Activated naive CD4-positive, alpha-beta T cell treated with anti-CD3 and anti-CD28 coated beads, Interleukin-2, amount 50 U/mL, for 24 hours (primary cell): ENCODE measurements around the gene FOXD4L1.
A peak's percentile ranks its signal among the peaks of the same experiment; 100 is the strongest.
"Not testable (repeated sequence)": the region's sequence is repeated elsewhere in the genome, so short reads cannot be mapped to it uniquely, and the experiment has no call there.

Experiments
- H3K27ac Mint-ChIP-seq: one replicate; pipeline ENCODE4 v1.8.0; 2021; ENCODE audit warnings: mild to moderate bottlenecking, mixed read lengths
- H3K27me3 Mint-ChIP-seq: one replicate; pipeline ENCODE4 v1.8.0; 2021; ENCODE audit warnings: mixed read lengths
- H3K36me3 Mint-ChIP-seq: one replicate; pipeline ENCODE4 v1.8.0; 2021; ENCODE audit warnings: mixed read lengths
- H3K4me1 Mint-ChIP-seq: one replicate; pipeline ENCODE4 v1.8.0; 2021; ENCODE audit warnings: mixed read lengths
- H3K4me3 Mint-ChIP-seq: one replicate; pipeline ENCODE4 v1.8.0; 2021; ENCODE audit warnings: mild to moderate bottlenecking, mixed read lengths
- H3K9me3 Mint-ChIP-seq: one replicate; pipeline ENCODE4 v1.8.0; 2021; ENCODE audit warnings: mixed read lengths

The FOXD4L1 gene

DNA sequence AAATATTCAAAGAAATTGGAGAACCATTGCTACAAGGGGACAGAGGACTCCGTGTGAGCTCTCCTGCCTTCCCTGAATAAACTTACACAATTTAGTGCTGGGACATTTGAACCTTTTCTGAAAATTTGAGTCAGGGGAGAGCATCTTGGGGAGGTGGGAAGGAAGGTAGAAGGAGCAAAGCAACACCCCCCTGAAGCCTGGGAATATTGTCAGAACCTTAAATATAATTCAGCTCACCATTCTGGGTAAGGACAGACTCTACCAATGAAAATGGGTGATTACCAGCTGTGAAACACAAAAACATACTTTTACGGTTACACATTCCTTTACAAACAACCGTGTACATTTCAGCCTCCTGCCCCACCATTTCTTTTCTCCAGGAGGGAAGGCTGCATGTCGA, at the start of gene FOXD4L1:
Gene FOXD4L1 (plus strand): TSS at position 301 of the 400 bp plus-strand sequence. CDS start 592 bp downstream, outside the sequence.
- not testable (repeated sequence) for H3K9me3 Mint-ChIP-seq, H3K4me3 Mint-ChIP-seq, H3K4me1 Mint-ChIP-seq, H3K27ac Mint-ChIP-seq, H3K36me3 Mint-ChIP-seq
- H3K27me3 Mint-ChIP-seq, result peaks cover 11% of the 10 kb centered on the region

DNA sequence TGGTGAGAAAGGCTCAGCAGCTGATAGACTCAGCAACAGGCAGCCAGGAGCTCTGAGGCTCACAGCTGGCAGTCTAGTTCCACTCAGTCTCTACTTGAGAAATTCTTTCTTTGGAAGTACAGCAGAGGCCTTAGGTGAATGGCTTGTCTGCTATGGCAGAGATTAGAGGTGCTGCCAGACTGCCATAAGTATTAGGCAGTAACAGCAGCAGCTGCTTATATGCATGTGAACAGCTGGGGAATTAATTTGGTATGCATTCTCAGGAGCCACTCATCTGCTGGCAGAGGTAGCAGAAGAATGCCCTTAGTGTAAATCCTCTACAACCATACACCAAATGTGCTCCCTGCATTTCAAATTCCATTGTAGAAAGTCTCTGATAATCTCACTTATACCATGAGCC, 32.7 kb upstream of the FOXD4L1 start:
- H3K36me3 Mint-ChIP-seq, H3K9me3 Mint-ChIP-seq, H3K4me3 Mint-ChIP-seq, H3K27ac Mint-ChIP-seq, H3K4me1 Mint-ChIP-seq, H3K27me3 Mint-ChIP-seq: not testable (repeated sequence)

DNA sequence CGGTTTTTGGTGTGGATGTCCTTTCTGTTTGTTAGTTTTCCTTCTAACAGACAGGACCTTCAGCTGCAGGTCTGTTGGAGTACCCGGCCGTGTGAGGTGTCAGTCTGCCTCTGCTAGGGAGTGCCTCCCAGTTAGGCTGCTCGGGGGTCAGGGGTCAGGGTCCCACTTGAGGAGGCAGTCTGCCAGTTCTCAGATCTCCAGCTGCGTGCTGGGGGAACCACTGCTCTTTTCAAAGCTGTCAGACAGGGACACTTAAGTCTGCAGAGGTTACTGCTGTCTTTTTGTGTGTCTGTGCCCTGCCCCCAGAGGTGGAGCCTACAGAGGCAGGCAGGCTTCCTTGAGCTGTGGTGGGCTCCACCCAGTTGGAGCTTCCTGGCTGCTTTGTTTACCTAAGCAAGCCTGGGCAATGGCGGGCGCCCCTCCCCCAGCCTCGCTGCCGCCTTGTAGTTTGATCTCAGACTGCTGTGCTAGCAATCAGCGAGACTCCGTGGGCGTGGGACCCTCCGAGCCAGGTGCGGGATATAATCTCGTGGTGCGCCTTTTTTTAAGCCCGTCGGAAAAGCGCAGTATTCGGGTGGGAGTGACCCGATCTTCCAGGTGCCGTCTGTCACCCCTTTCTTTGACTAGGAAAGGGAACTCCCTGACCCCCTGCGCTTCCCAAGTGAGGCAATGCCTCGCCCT, 21.6 kb upstream of the FOXD4L1 start:
- H3K36me3 Mint-ChIP-seq, H3K27ac Mint-ChIP-seq, H3K4me1 Mint-ChIP-seq, H3K9me3 Mint-ChIP-seq, H3K27me3 Mint-ChIP-seq: not testable (repeated sequence)
- H3K4me3 Mint-ChIP-seq, result peak overlapping the region; percentile 11

DNA sequence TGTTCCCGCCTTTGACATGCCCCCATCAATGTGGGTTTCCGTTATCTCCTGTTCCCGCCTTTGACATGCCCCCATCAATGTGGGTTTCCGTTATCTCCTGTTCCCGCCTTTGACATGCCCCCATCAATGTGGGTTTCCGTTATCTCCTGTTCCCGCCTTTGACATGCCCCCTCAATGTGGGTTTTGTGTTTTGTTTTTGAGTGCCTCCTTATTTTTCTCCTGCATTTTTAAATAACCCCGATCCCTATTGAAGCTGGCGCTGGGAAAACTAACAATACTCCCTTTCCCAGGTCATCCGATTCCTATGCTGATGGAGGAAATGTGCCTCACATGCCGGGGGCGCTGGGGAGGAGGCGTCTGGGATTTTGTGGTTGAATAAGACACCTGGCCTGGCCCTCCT, 1.9 kb upstream of the FOXD4L1 start:
- H3K27ac Mint-ChIP-seq, H3K36me3 Mint-ChIP-seq, H3K9me3 Mint-ChIP-seq, H3K4me1 Mint-ChIP-seq, H3K27me3 Mint-ChIP-seq, H3K4me3 Mint-ChIP-seq: not testable (repeated sequence)

DNA sequence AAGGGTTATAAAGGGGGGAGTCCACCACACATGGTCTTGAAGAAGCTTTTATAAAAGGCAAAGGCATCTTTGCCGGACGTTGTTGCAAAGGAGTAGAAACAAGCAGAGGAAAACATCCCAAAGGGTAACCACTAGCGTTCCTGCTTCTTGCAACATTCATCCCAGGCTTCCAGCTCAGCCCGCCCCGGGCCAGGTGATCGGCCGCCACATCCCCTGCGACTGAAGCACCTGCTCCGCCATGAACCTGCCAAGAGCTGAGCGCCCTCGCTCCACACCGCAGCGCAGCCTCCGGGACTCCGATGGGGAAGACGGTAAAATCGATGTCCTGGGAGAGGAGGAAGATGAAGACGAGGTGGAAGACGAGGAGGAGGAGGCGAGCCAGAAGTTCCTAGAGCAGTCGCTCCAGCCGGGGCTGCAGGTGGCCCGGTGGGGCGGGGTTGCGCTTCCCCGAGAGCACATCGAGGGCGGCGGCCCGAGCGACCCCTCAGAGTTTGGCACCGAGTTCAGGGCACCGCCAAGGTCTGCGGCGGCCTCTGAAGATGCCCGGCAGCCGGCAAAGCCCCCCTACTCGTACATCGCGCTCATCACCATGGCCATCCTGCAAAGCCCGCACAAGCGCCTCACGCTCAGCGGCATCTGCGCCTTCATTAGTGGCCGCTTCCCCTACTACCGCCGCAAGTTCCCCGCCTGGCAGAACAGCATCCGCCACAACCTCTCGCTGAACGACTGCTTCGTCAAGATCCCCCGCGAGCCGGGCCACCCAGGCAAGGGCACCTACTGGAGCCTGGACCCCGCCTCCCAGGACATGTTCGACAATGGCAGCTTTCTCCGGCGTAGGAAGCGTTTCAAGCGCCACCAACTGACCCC, 787 bp downstream of the FOXD4L1 start:
- H3K9me3 Mint-ChIP-seq, H3K4me3 Mint-ChIP-seq, H3K36me3 Mint-ChIP-seq, H3K27ac Mint-ChIP-seq, H3K4me1 Mint-ChIP-seq: not testable (repeated sequence)
- peaks cover 12% of the 10 kb centered on the region for H3K27me3 Mint-ChIP-seq

DNA sequence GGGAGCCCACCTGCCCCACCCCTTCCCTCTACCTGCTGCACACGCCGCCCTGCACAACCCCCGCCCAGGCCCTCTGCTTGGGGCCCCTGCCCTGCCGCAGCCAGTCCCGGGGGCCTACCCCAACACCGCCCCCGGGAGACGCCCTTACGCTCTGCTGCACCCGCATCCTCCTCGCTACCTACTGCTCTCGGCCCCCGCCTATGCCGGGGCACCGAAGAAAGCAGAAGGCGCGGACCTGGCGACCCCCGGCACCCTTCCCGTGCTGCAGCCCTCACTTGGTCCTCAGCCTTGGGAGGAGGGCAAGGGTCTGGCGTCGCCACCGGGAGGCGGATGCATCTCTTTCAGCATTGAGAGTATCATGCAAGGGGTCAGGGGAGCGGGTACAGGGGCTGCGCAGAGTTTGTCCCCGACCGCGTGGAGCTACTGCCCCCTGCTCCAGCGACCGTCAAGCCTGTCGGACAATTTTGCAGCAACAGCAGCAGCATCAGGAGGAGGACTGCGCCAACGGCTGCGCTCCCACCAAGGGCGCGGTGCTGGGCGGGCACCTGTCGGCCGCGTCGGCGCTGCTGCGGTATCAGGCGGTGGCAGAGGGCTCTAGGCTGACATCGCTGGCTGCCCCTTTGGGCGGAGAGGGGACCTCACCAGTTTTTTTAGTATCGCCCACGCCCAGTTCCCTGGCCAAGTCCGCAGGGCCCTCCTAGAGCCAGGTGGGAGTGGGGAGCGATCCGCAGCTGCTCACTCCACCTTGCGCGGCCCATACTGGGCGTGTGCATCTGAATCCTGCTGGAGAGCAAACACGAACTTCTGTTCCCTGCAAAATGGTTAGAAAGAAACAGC, 1.6 kb downstream of the FOXD4L1 start:
- H3K27ac Mint-ChIP-seq, H3K36me3 Mint-ChIP-seq, H3K4me3 Mint-ChIP-seq, H3K9me3 Mint-ChIP-seq, H3K4me1 Mint-ChIP-seq: not testable (repeated sequence)
- H3K27me3 Mint-ChIP-seq, result peaks cover 13% of the 10 kb centered on the region

DNA sequence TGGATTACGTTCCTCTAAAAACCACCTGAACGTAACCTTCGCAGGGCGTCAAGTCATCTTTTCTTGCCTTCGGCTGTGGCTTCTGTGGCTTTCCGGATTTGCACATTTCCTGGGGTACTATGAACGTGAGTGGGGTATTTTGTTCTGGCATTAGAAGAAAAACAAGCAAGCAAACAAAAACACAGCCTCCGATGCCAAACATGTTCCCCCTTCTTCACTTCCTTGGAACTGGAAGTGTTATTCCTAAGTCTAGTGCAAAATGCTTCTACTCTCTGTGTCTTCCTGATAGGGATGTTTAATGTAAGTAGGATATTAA, 2.2 kb downstream of the FOXD4L1 start:
- not testable (repeated sequence) for H3K9me3 Mint-ChIP-seq, H3K27ac Mint-ChIP-seq, H3K4me1 Mint-ChIP-seq

DNA sequence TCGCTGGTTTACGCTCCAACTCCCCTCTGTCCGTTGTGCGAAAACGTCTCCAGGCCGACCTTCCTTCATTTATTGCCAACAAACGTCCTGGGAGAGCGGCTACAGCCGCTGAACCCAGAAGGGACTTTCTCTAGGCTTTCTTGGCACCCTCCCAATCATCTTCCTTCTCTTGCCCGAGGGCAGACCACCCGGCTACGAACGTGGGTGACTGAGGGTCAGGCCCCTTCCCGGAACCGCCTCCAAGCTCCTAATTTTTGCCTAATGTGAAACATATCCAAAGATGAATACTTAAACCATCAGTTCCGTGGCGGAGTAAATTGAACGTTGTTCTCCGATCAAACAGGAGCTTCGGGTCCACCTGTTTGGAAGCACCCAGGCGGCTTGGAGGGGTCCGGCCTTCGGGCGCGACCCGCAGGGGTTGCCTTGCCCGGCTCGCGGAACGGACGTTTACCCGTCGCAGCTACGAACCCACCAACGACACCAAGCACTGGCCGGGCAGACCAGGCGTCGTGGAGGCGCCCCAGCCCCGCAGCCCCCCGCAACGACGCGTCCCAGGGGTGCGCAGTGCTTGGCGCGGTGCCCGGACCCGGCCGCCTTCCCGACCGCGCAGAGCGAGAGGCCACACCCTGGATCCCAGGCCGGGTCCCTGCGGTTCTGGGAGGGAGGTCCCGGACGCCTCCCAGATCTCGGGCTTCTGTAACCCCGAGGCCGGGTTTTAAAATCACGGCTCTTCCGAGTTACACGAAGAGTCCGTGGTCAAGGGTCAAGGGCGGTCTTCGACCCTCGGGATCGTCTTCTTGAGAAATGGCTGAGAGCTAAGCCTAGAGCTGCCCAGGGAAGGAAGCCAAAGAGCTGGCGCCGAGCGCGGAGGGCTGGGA, 4.0 kb downstream of the FOXD4L1 start:
- Mint-ChIP-seq H3K4me3 (peak overlapping the region; percentile 76), H3K27me3 (peaks cover 14% of the 10 kb centered on the region)
- not testable (repeated sequence) for H3K9me3 Mint-ChIP-seq, H3K27ac Mint-ChIP-seq, H3K4me1 Mint-ChIP-seq, H3K36me3 Mint-ChIP-seq

More for the DNA sequence above, 2.2 kb downstream of the FOXD4L1 start:
- not testable (repeated sequence) for H3K4me3 Mint-ChIP-seq, H3K36me3 Mint-ChIP-seq
- H3K27me3 Mint-ChIP-seq, result peaks cover 13% of the 10 kb centered on the region

DNA sequence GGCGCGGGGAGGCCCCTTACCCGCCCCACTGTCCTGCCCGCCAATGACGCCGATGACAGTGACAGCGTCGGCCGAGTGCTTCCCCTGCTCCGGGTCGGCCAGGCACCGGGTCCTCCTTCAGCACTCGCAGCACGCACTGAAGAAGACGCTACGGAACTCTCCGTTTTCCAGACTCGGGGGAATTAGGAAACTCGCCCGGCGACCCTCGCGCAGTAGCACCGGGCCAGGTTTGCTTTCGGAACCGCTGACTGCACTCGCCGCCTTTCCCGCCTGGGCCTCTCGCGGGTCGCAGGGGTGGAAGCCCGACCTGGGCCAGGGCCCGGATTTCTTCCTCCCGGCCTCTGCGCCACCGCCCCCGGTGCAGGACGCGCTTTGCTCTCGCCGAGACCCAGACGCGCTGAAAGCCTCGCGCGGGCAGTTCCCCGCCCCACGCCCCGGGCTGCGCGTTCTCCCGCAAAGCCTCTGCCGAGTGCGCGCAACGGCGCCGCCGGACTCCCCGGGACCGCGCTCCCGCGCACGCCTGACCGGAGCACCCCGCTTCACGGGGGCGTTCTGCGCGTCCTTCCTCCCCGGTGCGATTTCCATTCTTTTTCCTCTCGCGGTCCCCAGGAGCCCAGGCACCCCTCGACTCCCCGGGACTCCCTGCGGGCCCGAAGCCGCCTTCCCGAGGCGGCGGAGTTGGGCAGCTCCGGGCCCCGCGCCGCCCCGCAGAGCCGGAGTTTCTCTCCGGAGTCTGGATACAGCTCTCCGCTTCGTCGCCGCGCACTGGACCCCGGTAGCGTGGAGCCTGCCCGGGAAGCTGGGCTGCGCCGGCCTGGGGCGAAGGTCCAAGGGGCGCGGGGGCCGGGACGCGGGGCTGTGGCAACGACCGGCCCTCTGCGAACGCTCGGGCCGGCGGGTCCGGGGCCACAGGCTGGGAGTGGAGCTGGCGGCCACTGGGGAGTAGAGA, 4.9 kb downstream of the FOXD4L1 start:
- not testable (repeated sequence) for H3K9me3 Mint-ChIP-seq, H3K36me3 Mint-ChIP-seq, H3K4me1 Mint-ChIP-seq, H3K27ac Mint-ChIP-seq
- Mint-ChIP-seq H3K27me3 (peaks cover 17% of the 10 kb centered on the region), H3K4me3 (peak overlapping the region; percentile 76)

DNA sequence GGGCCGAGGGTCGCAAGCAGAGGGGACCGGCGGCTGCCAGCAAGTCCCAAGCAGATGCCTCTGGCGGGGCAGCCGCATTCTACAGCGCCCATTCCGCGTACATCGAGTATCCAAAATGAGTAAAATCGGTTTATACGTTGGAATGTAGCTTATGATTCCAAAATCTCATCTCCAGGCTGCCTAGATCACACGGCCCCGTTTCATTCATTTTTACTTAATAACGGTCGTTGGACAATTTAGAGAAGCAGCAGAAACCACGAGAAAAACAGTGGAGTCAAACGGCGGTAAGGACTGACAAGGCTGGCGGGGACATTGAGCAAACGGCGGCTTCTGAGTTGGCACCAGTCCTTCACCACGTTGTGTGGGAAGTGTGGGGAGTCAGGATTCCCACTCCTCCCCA, 5.6 kb downstream of the FOXD4L1 start:
- not testable (repeated sequence) for H3K27ac Mint-ChIP-seq, H3K9me3 Mint-ChIP-seq, H3K36me3 Mint-ChIP-seq, H3K4me1 Mint-ChIP-seq, H3K4me3 Mint-ChIP-seq
- H3K27me3 Mint-ChIP-seq, result peaks cover 19% of the 10 kb centered on the region

DNA sequence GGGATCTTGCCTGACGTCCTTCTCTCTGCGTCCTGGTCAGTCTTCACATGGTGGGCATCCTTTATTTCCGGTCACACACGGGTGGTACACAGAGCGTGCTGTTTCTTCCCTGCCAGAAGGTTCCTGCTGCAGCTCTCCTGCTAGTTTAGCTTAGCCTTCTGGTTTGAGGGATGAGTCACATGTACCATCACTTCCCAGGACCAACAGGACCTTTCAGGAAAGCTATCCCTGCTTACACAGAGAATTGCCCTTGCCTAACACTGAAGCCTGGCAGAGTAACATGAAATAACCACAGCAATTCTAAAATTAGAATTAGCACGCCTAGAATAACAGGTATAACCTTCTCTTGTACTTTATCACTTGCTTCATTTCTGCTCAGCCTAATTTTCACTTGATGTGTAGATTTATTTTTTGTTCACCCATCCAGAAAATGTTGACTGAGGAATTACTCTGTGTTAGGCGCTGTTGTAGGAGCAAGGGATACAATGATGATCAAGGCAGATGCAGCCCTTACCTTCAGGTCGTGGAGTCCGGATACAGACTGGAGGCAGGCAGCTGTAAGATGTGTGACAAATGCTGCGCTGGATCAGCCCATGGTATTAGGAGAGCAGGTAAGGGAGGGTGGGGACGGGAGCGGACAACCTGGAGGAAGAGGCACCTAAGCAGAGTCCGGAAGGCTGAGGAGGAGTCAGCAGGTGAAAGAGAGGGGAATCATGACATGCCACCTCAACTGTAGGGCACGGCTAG, 9.1 kb downstream of the FOXD4L1 start:
- H3K27ac Mint-ChIP-seq, H3K4me1 Mint-ChIP-seq, H3K36me3 Mint-ChIP-seq, H3K9me3 Mint-ChIP-seq, H3K4me3 Mint-ChIP-seq: not testable (repeated sequence)
- peaks cover 16% of the 10 kb centered on the region for H3K27me3 Mint-ChIP-seq

DNA sequence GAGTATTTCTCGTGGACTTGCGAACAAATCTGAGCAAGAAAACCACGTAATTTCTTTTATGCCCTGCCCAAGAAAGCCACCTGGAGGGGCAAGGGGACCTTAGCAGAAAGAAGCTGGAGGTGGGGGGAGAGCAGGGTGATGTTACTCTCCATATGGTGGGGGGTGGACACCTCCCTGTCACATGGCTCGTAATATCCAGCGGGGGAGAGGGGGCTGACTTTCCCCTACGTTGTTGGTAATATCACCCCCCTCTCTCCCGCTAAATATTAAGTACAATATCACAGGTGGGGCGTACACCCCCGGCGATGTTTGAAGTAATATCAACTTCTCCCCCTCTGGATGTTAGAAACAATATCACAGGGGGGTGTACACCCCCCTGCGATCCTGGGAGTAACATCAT, 9.7 kb downstream of the FOXD4L1 start:
- not testable (repeated sequence) for H3K4me1 Mint-ChIP-seq, H3K4me3 Mint-ChIP-seq, H3K27ac Mint-ChIP-seq, H3K36me3 Mint-ChIP-seq, H3K9me3 Mint-ChIP-seq
- H3K27me3 Mint-ChIP-seq, result peaks cover 16% of the 10 kb centered on the region

DNA sequence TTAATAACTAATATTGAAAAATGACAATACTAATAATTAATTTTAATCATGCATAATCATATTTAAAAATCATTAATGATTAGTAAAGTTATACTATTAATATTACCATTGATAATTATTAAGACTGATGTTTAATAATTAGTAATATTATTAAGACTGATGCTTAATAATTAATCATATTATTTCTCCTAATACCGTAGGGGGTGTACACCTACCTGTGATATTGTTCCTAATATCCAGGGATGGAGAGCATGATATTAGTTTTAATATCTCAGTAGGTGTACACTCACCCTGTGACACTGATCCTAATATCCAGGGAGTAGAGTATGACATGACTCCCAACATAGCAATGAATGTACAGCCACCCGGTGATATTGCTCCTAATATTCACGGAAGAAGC, 12.4 kb downstream of the FOXD4L1 start:
- H3K27ac Mint-ChIP-seq, H3K9me3 Mint-ChIP-seq, H3K36me3 Mint-ChIP-seq, H3K4me1 Mint-ChIP-seq, H3K4me3 Mint-ChIP-seq: not testable (repeated sequence)
- peaks cover 14% of the 10 kb centered on the region for H3K27me3 Mint-ChIP-seq

DNA sequence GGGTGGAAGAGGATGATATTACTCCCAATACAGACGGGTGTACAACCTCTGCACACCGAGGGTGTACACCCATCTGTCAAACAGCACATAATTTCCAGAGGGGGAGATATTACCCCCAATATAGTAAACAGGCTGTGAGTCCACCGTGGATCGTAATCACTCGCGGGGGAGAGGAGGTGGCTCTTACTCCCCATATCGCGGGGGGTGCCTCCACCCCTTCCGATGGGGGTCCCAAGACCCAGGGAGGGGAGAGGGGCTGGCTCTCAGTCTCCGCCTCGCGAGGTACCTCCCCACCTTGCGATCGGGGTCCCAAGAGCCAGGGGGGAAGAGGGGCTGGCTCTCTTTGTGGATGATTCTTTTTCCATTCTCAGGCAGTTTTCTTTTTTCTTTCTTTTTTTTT, 13.4 kb downstream of the FOXD4L1 start:
- H3K9me3 Mint-ChIP-seq, H3K36me3 Mint-ChIP-seq, H3K4me3 Mint-ChIP-seq, H3K4me1 Mint-ChIP-seq, H3K27ac Mint-ChIP-seq: not testable (repeated sequence)
- peaks cover 14% of the 10 kb centered on the region for H3K27me3 Mint-ChIP-seq
